H9 (cell line): ENCODE data around the gene NEB. TPM values are rescaled to one million over a fixed set of nuclear protein-coding genes. Genes with fewer than 3 reads are reported as not detected.

ENCODE experiments used
- DNase-seq: peaks from one replicate; pipeline ENCODE4 v3.0.0-alpha.2; 2017
- H2AFZ ChIP-seq: one replicate; pipeline ENCODE4 v1.6.1; 2013; ENCODE audit warnings: mild to moderate bottlenecking, low read length, control low read depth, moderate library complexity
- H2AK5ac ChIP-seq: 2 replicates; pipeline ENCODE4 v1.6.1; 2013; ENCODE audit warnings: low read length, control low read depth, mixed read lengths; ENCODE audit not compliant: insufficient read length
- H2BK120ac ChIP-seq: one replicate; pipeline ENCODE4 v1.6.1; 2013; ENCODE audit warnings: low read depth, mild to moderate bottlenecking, low read length, control low read depth, inconsistent platforms; ENCODE audit not compliant: poor library complexity, severe bottlenecking
- H2BK12ac ChIP-seq: 2 replicates; pipeline ENCODE4 v1.6.1; 2013; ENCODE audit warnings: low read length, control low read depth, mixed read lengths, low read depth; ENCODE audit not compliant: insufficient read length
- H2BK15ac ChIP-seq: 2 replicates; pipeline ENCODE4 v1.6.1; 2013; ENCODE audit warnings: low read depth, low read length, control low read depth
- H2BK20ac ChIP-seq: one replicate; pipeline ENCODE4 v1.6.1; 2013; ENCODE audit warnings: low read depth, mild to moderate bottlenecking, low read length, control low read depth, inconsistent platforms; ENCODE audit not compliant: poor library complexity, severe bottlenecking
- H2BK5ac ChIP-seq: 2 replicates; pipeline ENCODE4 v1.6.1; 2013; ENCODE audit warnings: low read length, control low read depth, mixed read lengths; ENCODE audit not compliant: insufficient read length
- H3K14ac ChIP-seq: 2 replicates; pipeline ENCODE4 v1.6.1; 2013; ENCODE audit warnings: low read length, control low read depth; ENCODE audit not compliant: insufficient read depth
- H3K18ac ChIP-seq: 2 replicates; pipeline ENCODE4 v1.6.1; 2013; ENCODE audit warnings: low read depth, mild to moderate bottlenecking, mixed read lengths, low read length, control low read depth; ENCODE audit not compliant: insufficient read length
- H3K23ac ChIP-seq: 2 replicates; pipeline ENCODE4 v1.6.1; 2013; ENCODE audit warnings: low read length, control low read depth, mixed read lengths, low read depth; ENCODE audit not compliant: insufficient read length
- H3K23me2 ChIP-seq: 2 replicates; pipeline ENCODE4 v1.6.1; 2013; ENCODE audit warnings: low read depth, mild to moderate bottlenecking, mixed read lengths, low read length, control low read depth; ENCODE audit not compliant: insufficient read length, poor library complexity, severe bottlenecking
- H3K27ac ChIP-seq: 2 replicates; pipeline ENCODE4 v1.5.1; 2013; ENCODE audit warnings: low read length, control low read depth, mixed read lengths, low read depth; ENCODE audit not compliant: insufficient read length
- H3K27me3 ChIP-seq: 2 replicates; pipeline ENCODE4 v1.6.1; 2013; ENCODE audit warnings: low read length, control low read depth, inconsistent platforms; ENCODE audit not compliant: insufficient read depth
- H3K4ac ChIP-seq: 2 replicates; pipeline ENCODE4 v1.6.1; 2013; ENCODE audit warnings: low read depth, mild to moderate bottlenecking, control low read depth, inconsistent platforms, low read length, moderate library complexity
- H3K4me1 ChIP-seq: 2 replicates; pipeline ENCODE4 v1.6.1; 2013; ENCODE audit warnings: low read length, control low read depth, inconsistent platforms; ENCODE audit not compliant: insufficient read depth
- H3K4me2 ChIP-seq: 2 replicates; pipeline ENCODE4 v1.6.1; 2013; ENCODE audit warnings: low read length, control low read depth, mixed read lengths; ENCODE audit not compliant: insufficient read length, insufficient read depth
- H3K56ac ChIP-seq: 2 replicates; pipeline ENCODE4 v1.6.1; 2013; ENCODE audit warnings: low read depth, mild to moderate bottlenecking, mixed read lengths, low read length, control low read depth; ENCODE audit not compliant: insufficient read length
- H3K79me1 ChIP-seq: 2 replicates; pipeline ENCODE4 v1.6.1; 2013; ENCODE audit warnings: low read depth, mild to moderate bottlenecking, moderate library complexity, low read length, control low read depth, inconsistent platforms; ENCODE audit not compliant: insufficient read depth, poor library complexity, severe bottlenecking
- H3K79me2 ChIP-seq: 2 replicates; pipeline ENCODE4 v1.6.1; 2013; ENCODE audit warnings: low read length, control low read depth, inconsistent platforms; ENCODE audit not compliant: insufficient read depth
- H3K9ac ChIP-seq: 2 replicates; pipeline ENCODE4 v1.6.1; 2013; ENCODE audit warnings: low read length, control low read depth, mixed read lengths; ENCODE audit not compliant: insufficient read length; ENCODE audit errors: extremely low read depth
- H3K9me3 ChIP-seq: one replicate; pipeline ENCODE4 v1.6.1; 2013; ENCODE audit warnings: low read depth, low read length, inconsistent platforms; ENCODE audit not compliant: control insufficient read depth
- H3T11ph ChIP-seq: one replicate; pipeline ENCODE4 v1.6.1; 2013; ENCODE audit warnings: mild to moderate bottlenecking, low read length, control low read depth, inconsistent platforms
- H4K20me1 ChIP-seq: one replicate; pipeline ENCODE4 v1.6.1; 2013; ENCODE audit not compliant: control insufficient read depth, insufficient read length, insufficient read depth
- H4K5ac ChIP-seq: 2 replicates; pipeline ENCODE4 v1.6.1; 2013; ENCODE audit warnings: low read depth, mild to moderate bottlenecking, mixed read lengths, low read length, control low read depth; ENCODE audit not compliant: insufficient read length
- H4K8ac ChIP-seq: replicated peaks from 2 replicates; pipeline ENCODE4 v1.6.1; 2013; ENCODE audit warnings: low read length, control low read depth, mixed read lengths, low read depth; ENCODE audit not compliant: insufficient read length
- H4K91ac ChIP-seq: 2 replicates; pipeline ENCODE4 v1.6.1; 2013; ENCODE audit warnings: low read depth, mild to moderate bottlenecking, moderate library complexity, mixed read lengths, low read length, control low read depth; ENCODE audit not compliant: insufficient read length
- H3K27ac Mint-ChIP-seq, 3 experiments: 2 replicates in 2 of 3; 3 replicates in 1 of 3; pipeline ENCODE4 v1.8.0; 2020 to 2021; ENCODE audit warnings: mixed read lengths in 3 of 3, mild to moderate bottlenecking in 1 of 3, moderate library complexity in 1 of 3
- H3K27me3 Mint-ChIP-seq: 2 replicates; pipeline ENCODE4 v1.8.0; 2021; ENCODE audit warnings: low read depth, mild to moderate bottlenecking, moderate library complexity, mixed read lengths
- H3K36me3 Mint-ChIP-seq, 3 experiments: 2 replicates in 2 of 3; 3 replicates in 1 of 3; pipeline ENCODE4 v1.8.0; 2020 to 2021; ENCODE audit warnings: low read depth in 3 of 3, mixed read lengths in 3 of 3; ENCODE audit not compliant: insufficient read depth in 1 of 3
- H3K4me1 Mint-ChIP-seq, 2 experiments: 2 replicates each; pipeline ENCODE4 v1.8.0; 2020; ENCODE audit warnings: mixed read lengths in 2 of 2
- H3K4me3 Mint-ChIP-seq, 2 experiments: 2 replicates in 1 of 2; 3 replicates in 1 of 2; pipeline ENCODE4 v1.8.0; 2020 to 2021; ENCODE audit warnings: mild to moderate bottlenecking in 2 of 2, mixed read lengths in 2 of 2, moderate library complexity in 1 of 2
- H3K9me3 Mint-ChIP-seq, 2 experiments: 2 replicates in 1 of 2; 3 replicates in 1 of 2; pipeline ENCODE4 v1.8.0; 2020; ENCODE audit warnings: mild to moderate bottlenecking in 2 of 2, mixed read lengths in 2 of 2, moderate library complexity in 1 of 2
- CTCF ChIP-seq: fragments of 200-600 bp; sonication (generic); conservative IDR thresholded peaks from 3 replicates; pipeline ENCODE4 v1.8.0; 2021; ENCODE audit warnings: antibody characterized with exemption, mild to moderate bottlenecking
- WGBS: extraction: QIAGEN DNeasy Blood & Tissue Kit; methylation state at CpG from one replicate; pipeline ENCODE4 v1.1.7; 2013; ENCODE audit warnings: missing lambda C conversion rate, low lambda C conversion rate, mixed read lengths; ENCODE audit not compliant: insufficient read length; ENCODE audit errors: extremely low coverage; 5-methylcytosine and 5-hydroxymethylcytosine counted together
- total RNA-seq: library from RNA; stranded (reverse); gene quantifications from 2 replicates; pipeline ENCODE4 v1.2.1, GENCODE V29; 2021

The NEB gene
- total RNA-seq, 1 experiment from 2014 or later: 0.98 TPM

GRCh38 chr2:151720521-151720920, 13.8 kb downstream of the NEB start:
- no peak overlapping the region for H2BK15ac ChIP-seq
- Mint-ChIP-seq H3K4me3 (no peak overlapping the region), H3K9me3 (no peaks in the 10 kb centered on the region), H3K27me3 (peaks cover 2% of the 10 kb centered on the region), H3K27ac (no peak overlapping the region), H3K4me1 (no peaks in the 10 kb centered on the region), H3K36me3 (no peaks in the 10 kb centered on the region)
- H3K9ac ChIP-seq: no peak overlapping the region
- no peaks in the 10 kb centered on the region for H3K79me2 ChIP-seq
- no peaks in the 10 kb centered on the region for H3K79me1 ChIP-seq
- no peak overlapping the region for H2AFZ ChIP-seq
- H2BK5ac ChIP-seq: no peak overlapping the region
- no peak overlapping the region for H3K27ac ChIP-seq
- H3K9me3 ChIP-seq: no peaks in the 10 kb centered on the region
- H3K4me2 ChIP-seq: no peak overlapping the region
- H4K20me1 ChIP-seq: no peaks in the 10 kb centered on the region
- no peak overlapping the region for H4K91ac ChIP-seq
- H2BK20ac ChIP-seq: no peak overlapping the region
- H3K4me1 ChIP-seq: no peaks in the 10 kb centered on the region
- no peak overlapping the region for H3K18ac ChIP-seq
- H3K23ac ChIP-seq: no peak overlapping the region
- H2AK5ac ChIP-seq: no peak overlapping the region
- no peak for TF ChIP-seq CTCF
- H2BK120ac ChIP-seq: no peak overlapping the region
- H4K5ac ChIP-seq: no peak overlapping the region
- no peak overlapping the region for H3T11ph ChIP-seq
- H3K56ac ChIP-seq: no peak overlapping the region
- no peaks in the 10 kb centered on the region for H3K27me3 ChIP-seq
- H3K4ac ChIP-seq: no peak overlapping the region
- WGBS: no CpG with 5 or more reads among the region's 1 CpG
- H3K14ac ChIP-seq: no peak overlapping the region
- no peak overlapping the region for H2BK12ac ChIP-seq
- no peak for DNase-seq
- H3K23me2 ChIP-seq: no peaks in the 10 kb centered on the region
- no peak overlapping the region for H4K8ac ChIP-seq
